ENCODE results near the gene STPG1. TPM values are rescaled to one million over a fixed set of nuclear protein-coding genes. Genes with fewer than 3 reads are reported as not detected.
A peak's percentile ranks its signal among the peaks of the same experiment; 100 is the strongest.

STPG1 gene
- polyA plus RNA-seq, 2 of the 4 experiments (the other 2 are of a cell fraction): 4.4 to 9.7 TPM

- DNase-seq (ENCODE audit: low read depth in 1 of 2, low spot score in 1 of 2) (no peak), FAIRE-seq (no peak), ATAC-seq (peak in 1 of 2 experiments; percentile 8; a peak in 1 of 6 replicates)
- ChIA-PET POLR2A (interaction anchor here (1.5 to 2.1 kb wide), 2 partner anchors 193 to 242 kb away, joined by 6 to 10 read pairs; no protein-coding TSS in a partner anchor), CTCF (interaction anchor here (0.6 to 23.6 kb wide), 50 partner anchors 10 to 592 kb away, joined by 3 to 748 read pairs (median 10); partner anchors contain the start of genes GALE, GRHL3, NIPAL3 and STPG1)
- Histone ChIP-seq H3K4me1 (peaks cover 50% of the 10 kb centered on the region), H3K9me3 (no peaks in the 10 kb centered on the region), H3K27ac (peak overlapping the region in 1 of 2 experiments; percentile 51; a peak in 1 of 6 replicates), H3K4me2 (no peak overlapping the region), H3K4me3 (no peak overlapping the region)
- TF ChIP-seq HOXA7 (CRISPR knock-in tag; IDR thresholded peaks at IDR 0.05) (no peak), JUNB (IDR thresholded peaks at IDR 0.05) (no peak), MAX (IDR thresholded peaks at IDR 0.05) (no peak), KDM5A (IDR thresholded peaks at IDR 0.05) (no peak), EHF (CRISPR knock-in tag; IDR thresholded peaks at IDR 0.05) (no peak), NR3C1 (IDR thresholded peaks at IDR 0.05) (no peak), RARB (CRISPR knock-in tag; IDR thresholded peaks at IDR 0.05) (no peak), HMGXB4 (CRISPR knock-in tag; IDR thresholded peaks at IDR 0.05; ENCODE audit: borderline replicate concordance) (no peak), NFE2L2 (conservative IDR thresholded peaks at IDR 0.05; ENCODE audit: low read length) (no peak)
- WGBS (ENCODE audit: missing lambda C conversion rate): 85% methylated on average over 4 of the region's 4 CpGs
These were observed 21.0 kb downstream of the STPG1 start for GRCh38 chr1:24392604-24392946.

GRCh38 chr1:24391882-24392603, 21.5 kb downstream of the STPG1 start:
- ChIA-PET CTCF (interaction anchor here (0.6 to 23.6 kb wide), 81 partner anchors 9 to 624 kb away, joined by 3 to 748 read pairs (median 4); partner anchors contain the start of genes GALE, GRHL3, IFNLR1 and NIPAL3), POLR2A (interaction anchor here (1.5 to 2.1 kb wide), 3 partner anchors 190 to 242 kb away, joined by 6 to 10 read pairs (median 8); no protein-coding TSS in a partner anchor)
- FAIRE-seq (no peak), DNase-seq (ENCODE audit: low read depth in 1 of 2, low spot score in 1 of 2) (peak; percentile 59 to 63), ATAC-seq (peak; percentile 85 to 91)
- H3K4me2 ChIP-seq: peak overlapping the region; percentile 46
- 41% methylated on average over 11 of the region's 11 CpGs for WGBS (ENCODE audit: missing lambda C conversion rate)
- peak overlapping the region; percentile 56 to 81; a peak in 5 of 6 replicates for H3K27ac ChIP-seq
- no peak overlapping the region for H3K4me3 ChIP-seq
- peaks cover 55% of the 10 kb centered on the region for H3K4me1 ChIP-seq
- H3K9me3 ChIP-seq: no peaks in the 10 kb centered on the region
- TF ChIP-seq EHF (CRISPR knock-in tag; IDR thresholded peaks at IDR 0.05) (no peak), ZSCAN20 (CRISPR knock-in tag; IDR thresholded peaks at IDR 0.05) (no peak), NR3C1 (IDR thresholded peaks at IDR 0.05) (no peak), RARB (CRISPR knock-in tag; IDR thresholded peaks at IDR 0.05) (no peak), POLR2A (IDR thresholded peaks at IDR 0.05; ENCODE audit: low read length) (no peak), POLR2AphosphoS2 (conservative IDR thresholded peaks at IDR 0.05; ENCODE audit: low read length) (no peak), GATA3 (IDR thresholded peaks at IDR 0.05; ENCODE audit: borderline replicate concordance) (no peak), TP53 (CRISPR knock-in tag; IDR thresholded peaks at IDR 0.05) (no peak), RFX5 (IDR thresholded peaks at IDR 0.05) (no peak), PBX3 (IDR thresholded peaks at IDR 0.05) (no peak), BCL3 (IDR thresholded peaks at IDR 0.05) (no peak), EHMT2 (IDR thresholded peaks at IDR 0.05; ENCODE audit: low read depth) (no peak), HDAC2 (IDR thresholded peaks at IDR 0.05) (no peak), RCOR1 (IDR thresholded peaks at IDR 0.05; ENCODE audit: low read depth, low read length) (no peak), SMC3 (IDR thresholded peaks at IDR 0.05) (peak; percentile 79), RAD21 (conservative IDR thresholded peaks at IDR 0.05 in 1 of 2, IDR thresholded peaks at IDR 0.05 in 1 of 2) (peak; percentile 85 to 89), TFCP2L1 (CRISPR knock-in tag; IDR thresholded peaks at IDR 0.05) (no peak), MAFK (IDR thresholded peaks at IDR 0.05; ENCODE audit: partially characterized antibody) (no peak), CHD2 (IDR thresholded peaks at IDR 0.05; ENCODE audit: low read length, partially characterized antibody) (no peak), HOXA7 (CRISPR knock-in tag; IDR thresholded peaks at IDR 0.05) (no peak), ZFP36 (IDR thresholded peaks at IDR 0.05; ENCODE audit: borderline replicate concordance, partially characterized antibody) (no peak), HOXB13 (CRISPR knock-in tag; IDR thresholded peaks at IDR 0.05; ENCODE audit: low read depth) (no peak), JUNB (IDR thresholded peaks at IDR 0.05) (no peak), ELK1 (IDR thresholded peaks at IDR 0.05; ENCODE audit: low read depth, low read length) (no peak)

Measured in A549 (cell line).